22Rv1 (cell line): ENCODE data around the gene DOP1B.

Experiments used
- ZFX ChIP-seq: fragments of 450-650 bp; IDR thresholded peaks from 2 replicates; pipeline ENCODE4 v1.6.1; 2017; ENCODE audit warnings: antibody characterized with exemption, borderline replicate concordance
- TF ChIP-seq, protein P1 (sequence below): fragments of 450-650 bp; IDR thresholded peaks from 2 replicates; pipeline ENCODE4 v1.5.1; 2017; ENCODE audit warnings: mild to moderate bottlenecking

DNA sequence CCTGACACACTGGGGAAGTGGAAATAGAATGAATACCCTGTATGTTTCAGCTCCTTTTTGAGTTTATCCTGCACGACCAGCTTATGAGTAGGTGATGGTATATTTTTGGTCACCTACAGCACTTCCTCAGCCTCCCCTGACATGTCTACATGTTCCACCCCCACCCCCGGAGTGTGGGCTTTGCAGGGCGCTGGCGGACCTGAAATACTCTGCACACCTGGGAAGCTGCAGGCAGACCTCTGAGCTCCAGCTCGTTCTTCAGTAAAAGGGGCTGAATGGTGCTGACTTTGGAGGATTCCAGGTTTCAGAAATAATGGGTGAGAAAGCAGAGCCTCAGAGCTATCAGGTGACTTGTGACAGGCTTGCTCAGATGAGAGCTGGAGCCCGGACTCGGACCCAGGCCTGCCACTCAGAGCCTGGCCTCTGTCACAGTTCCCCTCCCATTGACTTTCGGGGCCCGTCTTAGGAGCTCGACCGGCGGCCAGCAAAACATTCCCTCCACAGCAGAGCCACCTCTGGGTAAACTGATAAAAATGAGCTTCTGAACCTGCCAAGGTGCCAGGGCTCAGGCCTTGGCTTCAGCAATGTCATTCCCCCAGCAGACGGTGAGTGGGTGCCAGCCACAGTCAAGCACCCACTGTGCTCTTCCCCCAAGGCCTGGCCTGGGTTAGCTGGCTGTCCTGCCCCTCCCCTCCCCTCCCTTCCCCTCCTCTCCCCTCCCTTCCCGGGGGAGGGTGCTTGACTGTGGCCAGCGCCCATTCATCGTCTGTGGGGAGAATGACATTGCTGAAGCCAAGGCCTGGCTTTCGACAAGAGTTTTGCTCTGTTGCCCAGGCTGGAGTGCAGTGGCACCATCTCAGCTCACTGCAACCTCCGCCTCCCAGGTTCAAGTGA, 30.1 kb downstream of the DOP1B start:
- TF ChIP-seq, protein P1, sequence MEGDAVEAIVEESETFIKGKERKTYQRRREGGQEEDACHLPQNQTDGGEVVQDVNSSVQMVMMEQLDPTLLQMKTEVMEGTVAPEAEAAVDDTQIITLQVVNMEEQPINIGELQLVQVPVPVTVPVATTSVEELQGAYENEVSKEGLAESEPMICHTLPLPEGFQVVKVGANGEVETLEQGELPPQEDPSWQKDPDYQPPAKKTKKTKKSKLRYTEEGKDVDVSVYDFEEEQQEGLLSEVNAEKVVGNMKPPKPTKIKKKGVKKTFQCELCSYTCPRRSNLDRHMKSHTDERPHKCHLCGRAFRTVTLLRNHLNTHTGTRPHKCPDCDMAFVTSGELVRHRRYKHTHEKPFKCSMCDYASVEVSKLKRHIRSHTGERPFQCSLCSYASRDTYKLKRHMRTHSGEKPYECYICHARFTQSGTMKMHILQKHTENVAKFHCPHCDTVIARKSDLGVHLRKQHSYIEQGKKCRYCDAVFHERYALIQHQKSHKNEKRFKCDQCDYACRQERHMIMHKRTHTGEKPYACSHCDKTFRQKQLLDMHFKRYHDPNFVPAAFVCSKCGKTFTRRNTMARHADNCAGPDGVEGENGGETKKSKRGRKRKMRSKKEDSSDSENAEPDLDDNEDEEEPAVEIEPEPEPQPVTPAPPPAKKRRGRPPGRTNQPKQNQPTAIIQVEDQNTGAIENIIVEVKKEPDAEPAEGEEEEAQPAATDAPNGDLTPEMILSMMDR, result no peak
- no peak for TF ChIP-seq ZFX
